COLO668 (cell line): ENCODE measurements around the gene NFIB.
A peak's percentile ranks its signal among the peaks of the same experiment; 100 is the strongest.

Experiments used
- DNase-seq: peaks from one replicate; lab custom pipeline; 2025; ENCODE audit not compliant: unreplicated experiment; lab: John Stamatoyannopoulos, UW

The NFIB gene

GRCh38 chr9:14321517-14322130 is 7.7 kb upstream of the NFIB start:
- DNase-seq, result no peak

DNA sequence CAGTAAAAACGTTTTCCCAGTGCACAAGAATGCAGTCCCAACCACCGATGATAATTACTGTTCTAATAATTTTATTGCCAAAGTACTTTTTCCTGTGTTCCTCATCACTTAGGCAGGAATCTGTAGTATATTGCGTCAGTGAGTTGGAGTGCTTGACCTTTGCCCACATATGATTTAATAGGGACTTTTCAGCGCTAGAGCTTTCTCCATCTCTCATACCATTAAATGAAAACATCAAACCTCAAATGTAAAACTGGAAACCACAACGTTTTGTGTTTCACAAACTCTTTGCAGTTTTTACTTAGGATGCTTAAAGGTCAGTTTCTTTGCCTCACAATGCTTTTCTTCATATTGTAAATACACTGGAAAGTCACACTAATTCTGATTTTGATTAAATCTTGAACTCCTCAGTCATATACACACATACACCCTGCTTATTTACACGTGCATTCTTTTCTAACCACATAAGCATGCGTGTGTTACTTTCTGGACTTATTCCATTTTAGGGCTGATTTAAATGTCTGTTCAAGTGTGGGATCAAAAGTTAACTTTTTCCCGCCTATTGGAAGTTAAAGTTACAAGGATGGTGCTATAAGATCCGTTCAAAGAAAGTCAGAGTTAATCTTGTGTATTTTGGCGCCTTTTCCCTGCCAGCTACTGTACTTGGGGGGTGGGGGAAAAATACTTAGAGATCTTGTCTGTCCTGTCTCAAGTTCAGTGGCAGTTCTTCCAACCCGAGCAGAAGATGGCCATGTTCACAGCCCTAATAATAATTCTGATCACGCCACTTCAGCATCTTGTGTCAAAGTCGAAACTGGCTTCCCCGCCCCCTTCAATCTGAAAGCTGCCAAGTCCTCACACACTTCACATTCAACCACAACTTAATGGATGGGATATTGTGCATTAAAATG is 6.6 kb upstream of the NFIB start:
- peak; percentile 51 for DNase-seq

DNA sequence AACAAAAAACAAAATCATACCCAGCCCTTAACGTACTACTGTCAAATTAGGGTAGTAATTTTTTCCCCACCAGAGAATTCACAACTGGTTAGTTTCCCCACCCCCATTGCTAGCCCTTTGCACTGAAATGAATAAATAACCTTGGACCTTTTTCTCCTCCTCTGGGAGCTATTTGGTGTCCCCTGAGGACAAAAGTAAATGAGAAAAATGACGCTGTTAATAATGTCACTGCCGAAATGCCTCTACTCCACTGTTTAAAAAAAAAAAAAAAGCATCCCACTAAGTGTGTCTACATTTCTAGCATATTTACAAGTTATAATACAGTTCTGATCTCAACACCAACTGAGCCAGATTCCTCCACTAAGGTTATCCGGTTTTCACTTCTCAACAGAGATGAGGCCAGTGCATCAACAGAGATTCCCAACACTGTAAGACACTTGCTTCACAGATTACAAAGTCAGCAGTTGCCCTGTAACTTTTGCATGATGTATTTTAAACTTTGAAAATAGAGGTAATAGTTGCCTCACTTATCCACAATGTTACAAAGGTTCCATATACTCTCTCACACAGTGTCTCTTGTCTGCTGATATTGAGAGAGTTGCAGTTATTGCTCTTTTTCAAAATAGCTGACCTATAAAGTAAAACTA is 5.1 kb upstream of the NFIB start:
- no peak for DNase-seq

GRCh38 chr9:14318361-14318760 is 4.4 kb upstream of the NFIB start:
- no peak for DNase-seq

GRCh38 chr9:14317667-14318320 is 3.9 kb upstream of the NFIB start:
- no peak for DNase-seq

GRCh38 chr9:14316602-14317300 is 2.8 kb upstream of the NFIB start:
- no peak for DNase-seq

DNA sequence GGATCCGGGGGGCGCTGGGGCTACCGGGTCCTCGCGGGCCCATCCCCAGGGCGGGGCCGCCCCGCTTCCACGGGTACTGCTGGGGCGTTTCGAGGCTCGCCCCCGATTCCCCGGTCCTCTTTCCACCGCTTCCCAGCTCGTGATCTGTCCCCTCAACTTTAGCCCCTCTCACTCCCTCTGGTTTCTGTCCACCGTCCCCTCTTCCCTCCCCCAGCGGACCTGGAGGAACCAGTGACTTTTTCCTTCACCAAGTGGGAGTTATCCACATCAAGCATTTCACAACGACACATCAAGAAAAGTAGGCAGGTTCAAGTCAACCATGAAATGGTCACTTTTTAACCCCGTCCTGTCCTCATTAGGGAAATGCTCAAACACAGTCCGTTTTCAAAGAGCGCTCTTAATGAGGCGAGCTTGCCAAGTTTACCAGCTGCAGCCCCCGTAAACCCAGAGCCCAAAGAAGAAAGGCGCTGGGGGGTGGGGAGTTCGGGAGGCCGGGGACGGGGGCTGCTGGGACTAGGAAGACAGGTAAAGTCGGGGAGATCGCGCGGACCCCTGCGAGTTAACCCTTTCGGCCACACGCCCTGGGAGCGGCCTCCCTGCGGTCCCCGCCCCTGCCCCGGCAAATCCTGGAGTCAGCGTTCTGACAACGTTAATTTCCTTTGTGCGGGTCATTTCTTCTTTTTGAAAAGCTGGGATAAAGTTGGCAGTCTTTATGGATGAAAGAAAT is 2.1 kb upstream of the NFIB start:
- DNase-seq, result no peak

- peak; percentile 90 for DNase-seq
Observed at GRCh38 chr9:14314929-14315874, 1.3 kb upstream of the NFIB start.

- peak; percentile 70 for DNase-seq
Observed at GRCh38 chr9:14314424-14314928, 535 bp upstream of the NFIB start.

GRCh38 chr9:14313378-14313940 is 482 bp downstream of the NFIB start:
- peak; percentile 66 for DNase-seq

GRCh38 chr9:14312719-14313377 is 1.1 kb downstream of the NFIB start:
- peak; percentile 76 for DNase-seq

GRCh38 chr9:14311956-14312685 is 1.8 kb downstream of the NFIB start:
- no peak for DNase-seq

- no peak for DNase-seq
Observed at GRCh38 chr9:14311171-14311949, 2.6 kb downstream of the NFIB start.

DNA sequence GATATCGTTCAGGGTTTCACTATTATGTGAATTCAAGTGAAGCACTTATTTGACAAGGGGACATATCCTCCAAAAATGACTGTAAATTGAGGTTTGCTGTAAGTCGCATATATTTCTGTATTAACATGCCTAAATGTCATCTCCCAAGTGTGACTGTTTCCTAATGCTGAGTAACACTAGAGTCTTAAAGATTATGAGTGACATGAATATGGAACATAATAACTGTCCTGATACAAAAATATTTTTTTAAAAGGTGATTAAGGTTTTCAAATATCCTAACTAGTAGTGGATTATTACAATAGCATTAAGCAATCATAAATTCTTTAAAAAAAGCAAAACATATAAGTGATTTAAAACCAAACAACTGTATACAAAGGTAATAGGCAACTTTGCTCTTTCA is 3.6 kb downstream of the NFIB start:
- no peak for DNase-seq

GRCh38 chr9:14309403-14309802 is 4.5 kb downstream of the NFIB start:
- DNase-seq, result no peak

- no peak for DNase-seq
Observed at GRCh38 chr9:14308853-14309145, 5.1 kb downstream of the NFIB start.
